ENCODE data around the gene ANKRD44. TPM values are rescaled to one million over a fixed set of nuclear protein-coding genes. Genes with fewer than 3 reads are reported as not detected.

Gene ANKRD44
- total RNA-seq, 1 donor from 2014 or later, result 14.2 TPM

DNA sequence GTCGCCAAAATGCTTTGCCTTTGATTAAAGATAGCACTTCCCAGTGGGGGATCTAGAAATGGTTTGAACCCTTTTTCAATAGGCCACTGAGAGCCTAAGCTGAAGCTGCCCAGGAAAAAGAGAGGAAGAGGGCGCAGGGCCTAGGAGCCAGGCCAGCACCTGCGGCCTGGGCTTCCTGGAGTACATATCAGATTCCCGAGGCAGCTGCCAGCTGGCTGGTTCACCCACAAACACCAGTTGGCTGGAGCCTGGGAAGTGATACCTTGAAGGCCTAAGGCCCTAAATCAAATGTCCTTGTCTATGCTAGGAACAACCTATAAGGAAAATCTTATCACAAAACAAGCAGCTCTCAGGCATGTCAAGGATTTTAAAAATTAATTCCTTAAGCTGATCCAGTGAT is 37.1 kb downstream of the ANKRD44 start:
- Mint-ChIP-seq H3K9me3 (no peaks in the 10 kb centered on the region), H3K27ac (no peak overlapping the region), H3K4me1 (ENCODE audit: unreplicated experiment) (peaks cover 16% of the 10 kb centered on the region), H3K36me3 (no peaks in the 10 kb centered on the region), H3K27me3 (no peaks in the 10 kb centered on the region), H3K4me3 (no peak overlapping the region)
- no peak for DNase-seq (ENCODE audit: extremely low spot score, unreplicated experiment)
- TF ChIP-seq, protein P1, sequence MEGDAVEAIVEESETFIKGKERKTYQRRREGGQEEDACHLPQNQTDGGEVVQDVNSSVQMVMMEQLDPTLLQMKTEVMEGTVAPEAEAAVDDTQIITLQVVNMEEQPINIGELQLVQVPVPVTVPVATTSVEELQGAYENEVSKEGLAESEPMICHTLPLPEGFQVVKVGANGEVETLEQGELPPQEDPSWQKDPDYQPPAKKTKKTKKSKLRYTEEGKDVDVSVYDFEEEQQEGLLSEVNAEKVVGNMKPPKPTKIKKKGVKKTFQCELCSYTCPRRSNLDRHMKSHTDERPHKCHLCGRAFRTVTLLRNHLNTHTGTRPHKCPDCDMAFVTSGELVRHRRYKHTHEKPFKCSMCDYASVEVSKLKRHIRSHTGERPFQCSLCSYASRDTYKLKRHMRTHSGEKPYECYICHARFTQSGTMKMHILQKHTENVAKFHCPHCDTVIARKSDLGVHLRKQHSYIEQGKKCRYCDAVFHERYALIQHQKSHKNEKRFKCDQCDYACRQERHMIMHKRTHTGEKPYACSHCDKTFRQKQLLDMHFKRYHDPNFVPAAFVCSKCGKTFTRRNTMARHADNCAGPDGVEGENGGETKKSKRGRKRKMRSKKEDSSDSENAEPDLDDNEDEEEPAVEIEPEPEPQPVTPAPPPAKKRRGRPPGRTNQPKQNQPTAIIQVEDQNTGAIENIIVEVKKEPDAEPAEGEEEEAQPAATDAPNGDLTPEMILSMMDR (conservative IDR thresholded peaks at IDR 0.05), result no peak

DNA sequence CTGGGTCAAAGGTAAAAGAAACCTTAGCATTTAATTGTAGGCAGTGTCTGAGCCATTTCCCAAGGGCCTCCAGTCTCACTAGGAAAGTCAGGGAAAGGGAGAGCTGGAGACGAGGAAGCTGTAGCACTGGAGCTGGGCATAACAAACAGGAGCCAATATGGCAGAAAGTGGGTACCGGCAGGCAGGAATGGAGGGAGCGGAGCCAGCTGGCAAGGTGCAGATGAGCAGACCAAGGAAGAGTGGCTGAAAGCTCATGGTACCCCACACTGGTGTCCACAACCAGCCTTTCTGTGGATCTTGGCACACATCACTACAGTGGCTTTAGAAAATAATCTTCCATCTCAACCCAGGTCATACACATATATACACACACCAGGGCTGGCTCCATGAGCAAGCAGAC is 40.0 kb downstream of the ANKRD44 start:
- peaks cover 3% of the 10 kb centered on the region for H3K27me3 Mint-ChIP-seq
- TF ChIP-seq, protein P1 (conservative IDR thresholded peaks at IDR 0.05), result no peak
- no peaks in the 10 kb centered on the region for H3K9me3 Mint-ChIP-seq
- H3K36me3 Mint-ChIP-seq, result no peaks in the 10 kb centered on the region
- H3K4me3 Mint-ChIP-seq, result no peak overlapping the region
- no peak overlapping the region for H3K27ac Mint-ChIP-seq
- no peak for DNase-seq (ENCODE audit: extremely low spot score, unreplicated experiment)
- H3K4me1 Mint-ChIP-seq (ENCODE audit: unreplicated experiment), result peaks cover 16% of the 10 kb centered on the region

DNA sequence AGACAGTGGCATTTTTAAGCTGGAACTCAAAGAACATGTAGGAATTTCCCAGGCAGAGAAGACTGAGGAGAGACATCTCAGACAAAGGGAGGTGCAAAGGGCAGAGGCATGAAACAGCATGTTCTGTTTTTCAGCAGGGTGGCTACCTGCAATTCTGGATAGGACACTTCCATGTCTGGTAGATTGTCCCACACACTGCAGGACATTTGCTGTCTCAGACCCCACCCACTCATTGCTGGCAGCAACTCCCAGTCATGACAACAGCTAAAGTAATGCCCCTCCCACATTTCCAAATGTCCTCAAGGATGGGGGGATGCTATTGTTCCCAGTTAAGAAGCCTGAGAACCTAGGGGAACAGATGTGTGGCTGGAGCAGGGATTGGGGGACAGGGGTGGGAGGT is 40.8 kb downstream of the ANKRD44 start:
- TF ChIP-seq, protein P1 (conservative IDR thresholded peaks at IDR 0.05), result no peak
- Mint-ChIP-seq H3K36me3 (no peaks in the 10 kb centered on the region), H3K4me3 (no peak overlapping the region), H3K4me1 (ENCODE audit: unreplicated experiment) (peaks cover 17% of the 10 kb centered on the region), H3K9me3 (no peaks in the 10 kb centered on the region), H3K27me3 (peaks cover 3% of the 10 kb centered on the region), H3K27ac (no peak overlapping the region)
- DNase-seq (ENCODE audit: extremely low spot score, unreplicated experiment), result no peak

DNA sequence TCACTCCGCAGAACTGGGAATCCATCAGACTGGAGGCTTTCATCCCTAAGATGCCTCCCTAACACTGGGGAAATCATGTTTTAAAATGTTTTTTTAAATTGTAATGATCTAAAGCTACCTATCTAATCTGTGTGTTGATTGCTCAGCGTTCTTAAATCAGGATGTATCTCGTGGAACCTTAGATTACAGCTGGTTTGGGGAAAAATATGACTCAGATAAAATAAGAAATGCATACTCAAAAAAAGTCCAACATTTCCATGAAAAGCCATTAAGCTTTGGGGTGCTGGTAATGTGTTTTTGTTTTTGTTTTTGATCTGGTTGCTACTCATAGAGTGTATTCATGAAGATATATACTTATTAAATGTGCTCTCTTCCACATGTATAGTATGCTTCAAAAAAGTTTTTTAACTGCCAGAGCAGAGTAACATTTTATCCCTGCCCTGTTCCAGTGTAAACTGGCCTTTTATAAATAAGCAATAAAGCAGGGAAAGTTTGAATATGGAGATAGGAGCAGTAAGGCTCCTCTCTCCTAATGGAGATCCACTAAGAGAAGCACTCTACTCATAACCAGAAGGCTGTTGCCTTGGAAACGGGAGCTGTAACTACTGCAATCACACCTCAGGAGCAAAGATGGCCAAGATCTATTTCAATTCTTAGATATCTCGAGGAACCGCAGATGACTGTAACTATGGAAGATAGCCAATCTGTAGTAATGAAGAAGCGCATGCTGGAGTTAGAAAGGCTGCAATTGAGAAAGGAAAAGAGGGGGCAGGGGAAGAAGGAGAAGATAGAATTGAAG is 41.6 kb downstream of the ANKRD44 start:
- no peak overlapping the region for H3K4me3 Mint-ChIP-seq
- H3K27ac Mint-ChIP-seq, result no peak overlapping the region
- no peaks in the 10 kb centered on the region for H3K9me3 Mint-ChIP-seq
- H3K4me1 Mint-ChIP-seq (ENCODE audit: unreplicated experiment), result peaks cover 20% of the 10 kb centered on the region
- no peaks in the 10 kb centered on the region for H3K36me3 Mint-ChIP-seq
- H3K27me3 Mint-ChIP-seq, result peaks cover 3% of the 10 kb centered on the region
- no peak for DNase-seq (ENCODE audit: extremely low spot score, unreplicated experiment)
- TF ChIP-seq, protein P1 (conservative IDR thresholded peaks at IDR 0.05), result no peak

DNA sequence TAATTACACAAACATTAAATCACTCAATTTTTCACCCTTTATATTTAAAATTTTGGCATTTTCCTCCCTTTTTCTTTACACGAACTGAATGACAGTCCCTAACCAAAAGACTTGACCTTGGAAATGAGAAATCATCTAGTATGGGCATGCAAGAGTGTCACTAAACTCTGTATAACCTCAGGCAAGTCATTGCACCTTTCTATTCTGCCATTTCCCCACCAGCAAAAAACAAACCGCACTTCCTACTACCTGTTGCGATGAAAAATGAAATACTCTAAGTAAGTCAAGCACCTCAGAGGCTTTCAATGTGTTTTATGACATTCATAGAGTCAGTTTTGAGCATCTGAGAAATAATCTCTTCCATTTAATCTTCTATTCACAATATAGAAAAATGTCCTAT is 44.1 kb downstream of the ANKRD44 start:
- DNase-seq (ENCODE audit: extremely low spot score, unreplicated experiment), result no peak
- Mint-ChIP-seq H3K4me3 (no peak overlapping the region), H3K9me3 (no peaks in the 10 kb centered on the region), H3K27ac (no peak overlapping the region), H3K4me1 (ENCODE audit: unreplicated experiment) (peaks cover 30% of the 10 kb centered on the region), H3K27me3 (peaks cover 3% of the 10 kb centered on the region), H3K36me3 (no peaks in the 10 kb centered on the region)
- TF ChIP-seq, protein P1 (conservative IDR thresholded peaks at IDR 0.05), result no peak
